Inflammatory macrophage treated with lipopolysaccharide for 1 hour (primary cell): Measurements from ENCODE around the gene ARFIP1.
"Not testable (repeated sequence)": the region's sequence is repeated elsewhere in the genome, so short reads cannot be mapped to it uniquely, and the experiment has no call there.

ENCODE experiments used
- DNase-seq, 2 donors: peaks; one replicate each; pipeline ENCODE4 v3.0.0-alpha.2; 2020 to 2022

ARFIP1 gene, protein sequence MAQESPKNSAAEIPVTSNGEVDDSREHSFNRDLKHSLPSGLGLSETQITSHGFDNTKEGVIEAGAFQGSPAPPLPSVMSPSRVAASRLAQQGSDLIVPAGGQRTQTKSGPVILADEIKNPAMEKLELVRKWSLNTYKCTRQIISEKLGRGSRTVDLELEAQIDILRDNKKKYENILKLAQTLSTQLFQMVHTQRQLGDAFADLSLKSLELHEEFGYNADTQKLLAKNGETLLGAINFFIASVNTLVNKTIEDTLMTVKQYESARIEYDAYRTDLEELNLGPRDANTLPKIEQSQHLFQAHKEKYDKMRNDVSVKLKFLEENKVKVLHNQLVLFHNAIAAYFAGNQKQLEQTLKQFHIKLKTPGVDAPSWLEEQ

GRCh38 chr4:152779513-152780266 lies at the start of gene ARFIP1, which contains the start of gene TIGD4:
TSS of gene ARFIP1 (plus strand) at chr4:152779954. CDS start at chr4:152829634, 49,680 bp downstream.
TSS of gene TIGD4 (minus strand) at chr4:152779730. CDS start at chr4:152771004, 8,726 bp downstream.
- peak; percentile 92 to 95 for DNase-seq

DNA sequence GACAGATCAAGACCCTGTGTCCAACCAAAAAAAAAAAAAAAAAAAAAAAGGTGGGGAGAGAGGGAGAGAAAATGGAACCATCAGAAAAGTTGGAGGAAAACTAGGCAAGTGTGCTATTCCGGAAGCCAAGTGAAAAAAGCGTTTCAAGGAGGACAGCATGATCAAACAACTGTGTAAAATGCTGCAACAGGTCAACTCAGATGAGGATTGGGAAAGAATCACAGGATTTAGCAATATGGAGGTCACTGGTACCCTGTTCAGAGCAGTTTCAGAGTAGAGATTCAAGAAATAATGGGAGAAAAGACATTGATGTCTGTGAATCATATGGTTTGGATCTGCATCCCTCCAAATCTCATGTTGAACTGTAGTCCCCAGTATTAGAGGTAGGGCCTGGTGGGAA lies 47.8 kb upstream of the ARFIP1 start:
- DNase-seq = no peak

- DNase-seq = no peak
These were observed 45.6 kb upstream of the ARFIP1 start for GRCh38 chr4:152734015-152734698.

DNA sequence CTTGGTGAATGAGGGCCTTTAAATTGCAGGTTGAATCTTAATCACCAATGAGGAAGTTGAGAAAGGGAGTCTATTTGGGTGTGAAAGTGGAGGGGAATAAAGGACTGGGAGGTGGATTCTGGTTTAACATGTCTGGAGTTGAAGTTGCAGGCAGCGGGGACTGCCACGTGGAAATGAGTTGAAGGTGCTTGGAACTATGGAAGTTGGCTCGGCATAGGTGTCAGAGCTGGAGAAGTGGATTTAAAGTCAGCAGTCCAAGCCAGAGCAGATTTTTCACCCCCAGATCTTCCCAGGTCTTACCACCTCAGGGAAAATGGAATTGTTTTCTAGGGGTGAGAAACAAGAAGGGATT lies 45.1 kb upstream of the ARFIP1 start:
- DNase-seq = no peak

DNA sequence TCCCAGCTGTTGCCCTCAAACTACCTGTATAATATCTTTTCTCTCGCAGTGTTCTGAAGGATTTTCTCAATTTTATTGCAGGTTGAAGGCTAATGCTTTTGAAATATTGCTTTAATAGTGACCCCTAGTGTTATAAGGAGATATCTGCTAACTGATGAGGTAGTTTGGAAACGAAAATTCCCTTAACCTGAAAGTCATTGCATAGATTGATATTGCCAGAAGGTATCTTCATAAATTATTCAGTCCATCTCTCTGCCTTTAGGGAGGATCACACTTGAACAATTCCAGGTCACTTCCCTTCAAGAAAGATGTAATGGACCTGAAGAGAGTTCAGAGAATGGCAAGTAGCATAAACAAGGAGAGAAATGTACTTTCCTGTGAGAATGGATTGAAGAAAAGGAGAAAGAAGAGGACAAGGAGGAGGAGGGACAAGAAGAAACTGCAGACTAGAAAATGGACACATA lies 44.3 kb upstream of the ARFIP1 start:
- DNase-seq = peak; percentile 21 to 59

GRCh38 chr4:152735906-152736305 lies 43.8 kb upstream of the ARFIP1 start:
- no peak for DNase-seq

GRCh38 chr4:152738827-152739226 lies 40.9 kb upstream of the ARFIP1 start:
- no peak for DNase-seq

- no peak for DNase-seq
These were observed 32.3 kb upstream of the ARFIP1 start for GRCh38 chr4:152747444-152747843.

GRCh38 chr4:152748619-152749018 lies 31.1 kb upstream of the ARFIP1 start:
- DNase-seq = no peak

- DNase-seq = peak in 1 of 2 donors; percentile 15
These were observed 16.0 kb upstream of the ARFIP1 start for GRCh38 chr4:152763796-152764195.

- not testable (repeated sequence) for DNase-seq
These were observed 14.6 kb upstream of the ARFIP1 start for GRCh38 chr4:152765069-152765737.

DNA sequence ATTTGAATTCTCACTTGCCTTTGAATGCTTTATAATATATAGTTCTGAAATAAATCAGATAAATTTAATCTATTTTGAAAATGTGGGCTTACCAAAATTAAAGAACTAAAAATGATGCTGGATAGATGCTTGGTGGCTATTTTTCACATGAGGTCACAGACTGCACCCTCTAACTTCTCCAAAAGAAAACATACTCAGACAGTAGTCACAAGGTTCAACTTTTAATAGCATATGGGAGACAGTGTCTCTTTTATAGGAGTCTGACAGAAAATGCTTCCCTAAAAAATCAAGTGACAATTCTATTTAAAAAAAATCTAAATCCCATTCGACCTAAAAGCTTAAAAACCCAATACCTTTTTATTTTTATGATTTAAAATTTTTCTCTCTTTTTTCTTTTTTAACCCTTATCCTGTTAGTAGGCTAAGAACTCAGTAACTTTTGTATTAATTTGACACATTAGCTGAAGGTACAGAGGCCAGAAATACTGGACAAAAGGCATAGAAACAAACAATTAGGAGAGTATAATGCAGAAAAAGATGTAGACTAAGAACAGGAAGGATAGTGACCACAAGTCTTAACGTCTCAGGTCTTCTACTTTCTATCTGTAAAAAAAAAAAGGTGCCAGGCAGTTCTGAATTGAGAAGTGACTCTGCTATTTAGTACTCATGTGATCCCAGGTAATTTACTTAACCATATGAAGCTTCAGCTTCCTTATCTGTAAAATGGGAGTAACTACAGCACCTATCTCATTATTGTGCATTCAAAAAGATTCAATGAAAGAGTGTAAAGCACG lies 7.8 kb upstream of the ARFIP1 start:
- peak; percentile 18 to 44 for DNase-seq

- DNase-seq = no peak
These were observed 6.4 kb upstream of the ARFIP1 start for GRCh38 chr4:152773339-152773738.

DNA sequence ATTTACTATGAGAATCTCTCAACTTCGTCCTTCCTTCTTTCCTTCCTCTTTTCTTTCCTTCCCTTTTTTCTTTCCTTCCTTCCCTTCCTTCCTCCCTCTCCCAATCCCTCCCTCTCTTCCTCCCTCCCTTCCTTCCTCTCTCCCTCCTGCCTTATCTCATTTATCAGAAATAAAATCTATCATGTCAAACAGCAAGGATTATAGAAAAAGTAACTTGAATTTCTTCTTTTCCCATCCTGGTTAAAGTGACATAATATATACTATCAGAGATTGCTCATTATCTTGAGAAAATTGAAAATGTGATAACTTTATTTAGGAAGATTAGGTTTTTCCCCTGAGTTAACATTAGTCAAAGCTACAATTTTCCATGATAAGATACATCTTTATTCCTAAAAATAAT lies 5.8 kb upstream of the ARFIP1 start:
- DNase-seq = no peak

DNA sequence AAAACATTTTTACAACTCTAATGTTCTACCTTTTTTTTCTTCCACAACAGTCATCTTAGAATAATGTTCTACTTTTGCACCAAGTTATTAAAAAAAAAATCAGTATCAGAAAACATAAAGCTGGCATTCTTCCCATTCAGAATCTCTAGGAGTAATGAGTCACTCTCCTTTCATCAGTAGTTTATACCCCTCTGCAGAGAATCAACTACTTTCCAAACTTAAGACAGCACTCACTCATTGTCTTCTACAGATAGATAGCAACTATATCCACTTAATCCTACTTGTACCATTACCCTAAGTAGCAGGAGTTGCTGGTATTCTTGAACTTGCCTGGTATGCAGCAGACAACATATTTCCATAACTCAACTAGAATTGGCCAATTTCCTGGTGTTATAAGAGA lies 3.4 kb upstream of the ARFIP1 start:
- DNase-seq = no peak

GRCh38 chr4:152777488-152777887 lies 2.3 kb upstream of the ARFIP1 start:
- no peak for DNase-seq

DNA sequence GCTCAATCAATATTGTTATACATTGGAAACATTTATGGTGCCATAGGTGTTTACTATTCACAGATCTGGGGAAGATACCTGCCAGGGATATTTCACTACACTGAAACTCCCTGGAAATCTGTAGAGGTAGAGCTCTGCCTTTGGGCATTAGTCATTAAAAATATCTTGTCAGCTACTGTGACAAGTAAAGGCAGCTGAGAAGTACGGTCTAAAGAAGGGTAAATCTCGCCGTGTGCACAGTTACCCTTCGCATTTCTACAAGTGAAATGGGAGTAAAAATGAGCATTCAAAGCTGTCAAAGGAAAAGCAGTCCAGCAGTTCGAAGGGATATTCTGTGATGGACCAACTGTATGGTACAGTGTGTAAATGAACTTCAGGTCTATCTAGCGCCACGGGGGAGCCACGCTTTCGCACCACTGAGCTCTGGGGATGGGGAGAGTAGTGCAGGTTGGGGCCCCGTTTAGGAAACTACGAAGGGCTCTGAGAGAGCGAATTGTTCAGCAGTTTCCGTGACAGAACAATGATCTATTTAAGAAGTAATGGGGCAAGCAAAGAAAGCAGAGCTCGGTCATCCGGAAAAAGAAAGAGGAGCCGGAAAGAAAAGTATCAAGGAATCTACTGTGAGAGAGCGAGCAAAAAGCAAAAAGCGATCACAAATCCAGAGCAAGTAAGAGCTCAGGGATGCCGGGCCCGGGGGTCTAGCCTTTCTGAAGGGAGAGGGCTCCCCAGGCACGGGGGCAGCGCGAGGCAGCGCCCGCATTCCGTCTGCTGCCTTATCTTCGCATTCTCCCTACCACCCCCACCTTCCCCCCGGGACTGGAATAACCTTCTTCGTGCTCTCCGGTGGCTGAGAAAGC lies 870 bp upstream of the ARFIP1 start:
- DNase-seq = peak in 1 of 2 donors; percentile 9

DNA sequence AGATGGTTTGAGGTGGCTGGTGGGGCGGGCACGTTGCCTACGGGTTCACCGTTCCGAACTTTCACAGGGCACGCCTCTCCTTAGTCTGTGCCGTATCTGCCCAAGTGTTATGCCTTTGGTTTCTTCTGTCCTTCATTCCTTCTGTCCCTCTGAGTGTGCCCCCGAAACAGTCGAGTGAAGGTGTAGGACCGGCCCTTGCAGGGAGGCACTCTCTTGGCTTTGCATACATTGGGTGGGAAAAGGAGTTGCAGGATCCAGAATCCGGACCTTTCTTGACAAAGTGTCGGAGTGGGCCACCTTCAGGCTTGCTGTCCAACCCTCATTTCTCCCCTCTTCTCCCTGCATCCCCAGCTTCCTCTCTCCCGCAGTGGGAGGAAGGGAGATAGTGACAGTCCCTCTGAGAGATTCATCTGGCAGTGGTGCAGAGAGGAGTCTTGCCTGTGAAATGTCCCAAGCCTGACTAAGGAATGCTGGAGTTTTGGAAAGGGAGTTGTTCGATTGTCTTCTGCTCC lies 569 bp downstream of the ARFIP1 start:
- DNase-seq = no peak

DNA sequence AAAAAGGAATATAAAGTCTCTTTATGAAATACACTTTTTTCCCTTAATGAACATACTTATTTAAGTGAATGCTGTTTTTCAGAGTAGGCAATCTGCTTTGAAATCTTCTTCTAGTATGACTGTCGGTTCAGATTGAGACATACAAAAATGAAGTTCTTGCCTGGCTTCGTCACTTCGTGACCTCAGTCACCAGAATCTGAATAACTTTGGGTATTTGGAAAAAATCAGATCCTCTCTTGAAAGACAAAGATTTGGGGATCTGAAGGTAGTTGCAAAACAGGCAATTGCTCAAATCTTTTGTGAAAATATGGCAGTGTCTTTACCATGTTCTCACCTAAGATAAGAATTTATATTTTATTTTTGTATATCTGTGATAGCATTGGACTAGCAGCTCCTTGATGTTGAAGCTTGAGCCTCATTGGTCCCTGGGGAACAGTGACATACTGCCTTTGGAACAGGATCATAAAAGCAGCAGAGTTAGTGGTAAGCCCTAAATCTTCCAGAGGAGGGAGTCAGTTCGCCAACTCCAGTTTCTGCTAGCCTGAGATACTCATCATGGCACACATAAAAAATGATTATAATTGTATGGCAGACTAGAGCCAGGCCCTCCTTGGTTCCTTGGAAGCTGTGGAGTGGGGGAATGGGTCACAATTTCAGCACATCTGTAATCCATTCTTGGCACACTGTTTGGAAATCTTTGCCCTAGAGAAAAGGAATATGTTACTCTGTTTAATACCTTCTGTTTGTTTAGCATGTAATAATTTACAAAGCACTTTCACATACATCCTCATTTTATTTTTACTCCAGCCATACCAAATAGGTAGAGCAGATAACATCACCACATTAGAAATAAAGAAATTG lies 5.0 kb downstream of the ARFIP1 start:
- no peak for DNase-seq
